Mucosa of descending colon (tissue), 3 donors: ENCODE data around the gene MVB12A. TPM values are rescaled to one million over a fixed set of nuclear protein-coding genes. Genes with fewer than 3 reads are reported as not detected.
A peak's percentile ranks its signal among the peaks of the same experiment; 100 is the strongest.

Experiments used
- ATAC-seq: fragments of 200-7000 bp; cut with Tn5 transposase; one replicate; pipeline ENCODE4 v1.9.1; 2020; ENCODE audit warnings: mild to moderate bottlenecking, moderate library complexity
- DNase-seq, 3 donors: peaks; one replicate each; pipeline ENCODE4 v3.0.0-alpha.2; 2020
- H3K36me3 ChIP-seq: fragments of 200-600 bp; one replicate; pipeline ENCODE4 v1.8.0; 2021; ENCODE audit warnings: low read depth, mild to moderate bottlenecking
- H3K4me1 ChIP-seq: fragments of 200-600 bp; one replicate; pipeline ENCODE4 v1.8.0; 2021; ENCODE audit warnings: low read depth, mild to moderate bottlenecking
- H3K4me3 ChIP-seq: fragments of 200-600 bp; one replicate; pipeline ENCODE4 v1.8.0; 2021; ENCODE audit warnings: mild to moderate bottlenecking
- H3K9me3 ChIP-seq: fragments of 200-600 bp; one replicate; pipeline ENCODE4 v1.8.0; 2021; ENCODE audit warnings: mild to moderate bottlenecking
- CTCF ChIP-seq: fragments of 200-600 bp; IDR thresholded peaks from one replicate; pipeline ENCODE4 v1.8.0; 2022; ENCODE audit warnings: antibody characterized with exemption, mild to moderate bottlenecking
- intact Hi-C, 2 donors: fragments of 100-400 bp; cut with DNase I in 1 of 2; cut with micrococcal nuclease in 1 of 2; formaldehyde crosslinking; loops; one replicate each; pipeline versions ENCODE4 v1.11.0 to v1.11.1; 2022; cut with DNase I, micrococcal nuclease
- total RNA-seq, 3 donors: library from RNA; stranded (reverse); fragmentation: NEBNext Ultra II Directional in 2 of 3; extraction: Animal tissue kit (Norgen Biotek cat#: 25700) in 2 of 3; gene quantifications; one replicate each; pipeline versions ENCODE4 v1.2.1 to v1.2.4, GENCODE V29; 2021 to 2023
- donor health status: DM: no; HTN: no; CAD: no; lungs with moderate emphysema.
- donor health status: DM: no; HTN: no; CAD: no.
- donor health status: DM: no; HTN: yes; CAD: no.

Gene MVB12A
- total RNA-seq, 3 donors from 2014 or later = 42.7 to 53.3 (median 52.1) TPM

- peak; percentile 53 for ATAC-seq
- intact Hi-C loops = no loop called here
- Histone ChIP-seq H3K9me3 (no peaks in the 10 kb centered on the region), H3K4me3 (no peak overlapping the region), H3K36me3 (no peaks in the 10 kb centered on the region), H3K4me1 (no peaks in the 10 kb centered on the region)
- TF ChIP-seq CTCF = no peak
- DNase-seq = no peak
These were observed 21.6 kb downstream of the MVB12A start for GRCh38 chr19:17441241-17442021.

GRCh38 chr19:17445526-17446165, 25.8 kb downstream of the MVB12A start:
- H3K9me3 ChIP-seq = no peaks in the 10 kb centered on the region
- no peak for ATAC-seq
- no peak for TF ChIP-seq CTCF

GRCh38 chr19:17447704-17448130, 27.9 kb downstream of the MVB12A start:
- H3K4me1 ChIP-seq = no peaks in the 10 kb centered on the region
- no peaks in the 10 kb centered on the region for H3K9me3 ChIP-seq
- H3K4me3 ChIP-seq = no peak overlapping the region
- intact Hi-C loops = no loop called here
- no peak for TF ChIP-seq CTCF
- ATAC-seq (no peak), DNase-seq (no peak)
- H3K36me3 ChIP-seq = no peaks in the 10 kb centered on the region

More at GRCh38 chr19:17445526-17446165, 25.8 kb downstream of the MVB12A start:
- H3K36me3 ChIP-seq = no peaks in the 10 kb centered on the region
- intact Hi-C loops = no loop called here
- no peak for DNase-seq
- no peak overlapping the region for H3K4me3 ChIP-seq
- no peaks in the 10 kb centered on the region for H3K4me1 ChIP-seq

- DNase-seq (peak; percentile 43 to 65 (median 61)), ATAC-seq (peak; percentile 50)
- H3K36me3 ChIP-seq = no peaks in the 10 kb centered on the region
- peak; percentile 22 for TF ChIP-seq CTCF
- H3K4me1 ChIP-seq = no peaks in the 10 kb centered on the region
- intact Hi-C loops = no loop called here
- no peak within 1 kb of the TSS for H3K4me3 ChIP-seq
- H3K9me3 ChIP-seq = no peaks in the 10 kb centered on the region
These were observed 28.5 kb downstream of the MVB12A start, which contains the start of gene TMEM221 for GRCh38 chr19:17448131-17448967. TSS of gene TMEM221 (minus strand) at chr19:17448668. CDS start at chr19:17448462, 206 bp downstream.

- intact Hi-C loops = no loop called here
- peak; percentile 88 for ATAC-seq
- H3K36me3 ChIP-seq = no peaks in the 10 kb centered on the region
These were observed 30.6 kb downstream of the MVB12A start for GRCh38 chr19:17450264-17451075.

More at GRCh38 chr19:17450264-17451075, 30.6 kb downstream of the MVB12A start:
- no peak for TF ChIP-seq CTCF
- no peak for DNase-seq
- no peaks in the 10 kb centered on the region for H3K9me3 ChIP-seq
- no peaks in the 10 kb centered on the region for H3K4me1 ChIP-seq
- H3K4me3 ChIP-seq = no peak overlapping the region
